HL-60 (cell line): Measurements from ENCODE around the gene PLEKHA5.
"Not testable (repeated sequence)": the region's sequence is repeated elsewhere in the genome, so short reads cannot be mapped to it uniquely, and the experiment has no call there.

ENCODE experiments used
- CTCF ChIP-seq: IDR thresholded peaks from one replicate; pipeline ENCODE4 v1.5.1; 2011; ENCODE audit warnings: low read length, control low read depth, inconsistent platforms; ENCODE audit not compliant: insufficient read depth
- POLR2AphosphoS5 ChIP-seq: IDR thresholded peaks from 2 replicates; pipeline ENCODE4 v1.6.1; 2012; ENCODE audit warnings: low read depth

- TF ChIP-seq POLR2AphosphoS5, CTCF: not testable (repeated sequence)
These were observed 284.0 kb downstream of the PLEKHA5 start for GRCh38 chr12:19413582-19413981.
